Gastrocnemius medialis (tissue), 4 donors: ENCODE data around the gene RNF41.
"Not testable (repeated sequence)": the region's sequence is repeated elsewhere in the genome, so short reads cannot be mapped to it uniquely, and the experiment has no call there.

ENCODE experiments used
- CTCF ChIP-seq, 5 experiments: fragments of 450-650 bp in 3 of 5; fragments of 200-600 bp in 2 of 5; sonication (generic) in 2 of 5; IDR thresholded peaks in 4 of 5; conservative IDR thresholded peaks in 1 of 5; 1 replicate in 4 of 5; 2 replicates in 1 of 5; pipeline ENCODE4 v1.5.1; 2016 to 2019; ENCODE audit warnings: antibody characterized with exemption in 5 of 5, mild to moderate bottlenecking in 3 of 5, moderate library complexity in 3 of 5
- POLR2A ChIP-seq, 2 donors: fragments of 450-650 bp; IDR thresholded peaks; one replicate each; pipeline ENCODE4 v1.6.1; 2017; ENCODE audit warnings: antibody characterized with exemption in 2 of 2, mild to moderate bottlenecking in 2 of 2, moderate library complexity in 2 of 2

DNA sequence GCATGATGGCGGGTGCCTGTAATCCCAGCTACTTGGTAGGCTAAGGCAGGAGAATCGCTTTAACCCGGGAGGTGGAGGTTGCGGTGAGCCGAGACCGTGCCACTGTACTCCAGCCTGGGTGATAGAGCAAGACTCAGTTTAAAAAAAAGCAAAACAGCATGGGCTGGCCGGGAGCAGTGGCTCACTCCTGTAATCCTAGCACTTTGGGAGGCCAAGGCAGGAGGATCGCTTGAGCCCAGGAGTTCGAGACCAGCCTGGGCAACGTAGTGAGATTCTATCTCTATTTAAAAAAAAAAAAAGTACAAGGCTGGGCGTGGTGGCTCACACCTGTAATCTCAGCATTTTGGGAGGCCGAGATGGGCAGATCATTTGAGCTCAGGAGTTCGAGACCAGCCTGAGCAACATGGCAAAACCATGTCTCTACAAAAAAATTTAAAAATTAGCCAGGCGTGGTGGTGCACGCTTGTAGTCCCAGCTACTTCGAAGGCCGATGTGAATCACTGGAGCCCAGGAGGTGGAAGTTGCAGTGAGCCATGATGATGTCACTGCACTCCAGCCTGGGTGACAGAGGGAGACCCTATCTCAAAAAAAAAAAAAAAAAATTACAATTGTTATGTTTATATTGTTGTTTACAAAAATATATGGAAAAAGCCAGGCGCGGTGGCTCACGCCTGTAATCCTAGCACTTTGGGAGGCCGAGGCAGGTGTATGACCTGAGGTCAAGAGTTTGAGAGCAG, 65.1 kb downstream of the RNF41 start:
- not testable (repeated sequence) for TF ChIP-seq CTCF (IDR thresholded peaks at IDR 0.05 in 4 of 5, conservative IDR thresholded peaks at IDR 0.05 in 1 of 5); POLR2A (IDR thresholded peaks at IDR 0.05)
